ENCODE results near the gene RLBP1.
"Not testable (repeated sequence)": the region's sequence is repeated elsewhere in the genome, so short reads cannot be mapped to it uniquely, and the experiment has no call there.

The RLBP1 gene

GRCh38 chr15:89221543-89221942 is at the start of gene RLBP1:
Gene RLBP1 (minus strand): TSS chr15:89221579. CDS start chr15:89218975, 2,604 bp downstream.
- no peak for DNase-seq

- DNase-seq = not testable (repeated sequence)
These were observed 28.8 kb upstream of the RLBP1 start for GRCh38 chr15:89250142-89250541.

GRCh38 chr15:89248584-89248983 is 27.2 kb upstream of the RLBP1 start:
- DNase-seq = no peak

- DNase-seq = no peak
These were observed 26.1 kb upstream of the RLBP1 start for GRCh38 chr15:89247446-89247845.

- peak; percentile 63 for DNase-seq
These were observed 23.2 kb upstream of the RLBP1 start for GRCh38 chr15:89244574-89244903.

- peak; percentile 97 for DNase-seq
These were observed 22.6 kb upstream of the RLBP1 start, which contains the start of gene FANCI for GRCh38 chr15:89243691-89244573. Gene FANCI (plus strand): TSS chr15:89243979. CDS start chr15:89247648, 3,669 bp downstream.

- DNase-seq = no peak
These were observed 21.8 kb upstream of the RLBP1 start for GRCh38 chr15:89243046-89243690.

GRCh38 chr15:89239883-89240810 is 18.8 kb upstream of the RLBP1 start:
- DNase-seq = not testable (repeated sequence)

GRCh38 chr15:89231832-89232231 is 10.5 kb upstream of the RLBP1 start:
- no peak for DNase-seq

- no peak for DNase-seq
These were observed 8.9 kb upstream of the RLBP1 start for GRCh38 chr15:89230277-89230676.

GRCh38 chr15:89227425-89227824 is 6.0 kb upstream of the RLBP1 start:
- DNase-seq = no peak

GRCh38 chr15:89226359-89227221 is 5.2 kb upstream of the RLBP1 start:
- no peak for DNase-seq

GRCh38 chr15:89225588-89225987 is 4.2 kb upstream of the RLBP1 start:
- no peak for DNase-seq

- DNase-seq = no peak
These were observed 2.8 kb downstream of the RLBP1 start for GRCh38 chr15:89218531-89218930.

- no peak for DNase-seq
These were observed 3.5 kb downstream of the RLBP1 start for GRCh38 chr15:89217686-89218376.

- DNase-seq = no peak
These were observed 4.3 kb downstream of the RLBP1 start for GRCh38 chr15:89217031-89217430.

- no peak for DNase-seq
These were observed 5.8 kb downstream of the RLBP1 start for GRCh38 chr15:89215627-89216026.

- DNase-seq = no peak
These were observed 9.7 kb downstream of the RLBP1 start for GRCh38 chr15:89211678-89212170.

GRCh38 chr15:89209057-89209456 is 12.3 kb downstream of the RLBP1 start:
- DNase-seq = no peak

GRCh38 chr15:89208256-89208655 is 13.1 kb downstream of the RLBP1 start:
- DNase-seq = no peak

- DNase-seq = peak; percentile 80
These were observed 14.5 kb downstream of the RLBP1 start for GRCh38 chr15:89206908-89207331.

Measured in DMS53 (cell line).